SU-DHL-6 (cell line): Measurements from ENCODE around the gene HPS3.

Source experiments
- CTCF ChIP-seq: fragments of 200-600 bp; sonication (generic); IDR thresholded peaks from one replicate; pipeline ENCODE4 v1.5.1; 2017; ENCODE audit warnings: antibody characterized with exemption, mild to moderate bottlenecking, low read length, moderate library complexity; ENCODE audit not compliant: insufficient read depth, poor library complexity, severe bottlenecking
- EZH2phosphoT487 ChIP-seq: fragments of 200-600 bp; sonication (generic), shearing (Covaris generic); conservative IDR thresholded peaks from 2 replicates; pipeline ENCODE4 v1.6.1; 2018; ENCODE audit warnings: mild to moderate bottlenecking, antibody characterized with exemption, low read length, moderate library complexity, mixed read lengths

- TF ChIP-seq CTCF (peak; percentile 52), EZH2phosphoT487 (no peak)
Measured at GRCh38 chr3:149120051-149120972, 9.1 kb upstream of the HPS3 start.
